ENCODE measurements around the gene MYH2. TPM values are rescaled to one million over a fixed set of nuclear protein-coding genes. Genes with fewer than 3 reads are reported as not detected.

The MYH2 gene
- total RNA-seq, 1 experiment from 2014 or later = not detected

DNA sequence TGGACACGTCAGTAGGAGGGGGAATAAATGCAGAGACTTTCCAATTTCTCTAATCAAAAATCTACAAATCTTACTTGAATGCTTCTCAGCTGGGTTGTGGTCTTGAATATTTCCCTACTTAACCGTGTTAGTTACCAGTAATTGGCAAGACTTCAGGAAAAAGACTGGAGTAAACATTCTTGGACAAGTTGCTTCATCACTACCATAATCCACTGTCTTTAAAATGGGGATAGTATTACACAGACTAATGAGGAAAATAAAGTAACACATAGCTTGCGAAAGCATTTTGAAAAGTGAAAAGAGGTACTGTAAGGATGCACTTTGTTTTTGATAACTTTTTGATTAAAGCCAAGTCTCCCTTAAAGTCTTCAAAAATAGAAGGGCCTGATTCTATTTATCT lies 49.5 kb downstream of the MYH2 start:
- TF ChIP-seq, protein P1, sequence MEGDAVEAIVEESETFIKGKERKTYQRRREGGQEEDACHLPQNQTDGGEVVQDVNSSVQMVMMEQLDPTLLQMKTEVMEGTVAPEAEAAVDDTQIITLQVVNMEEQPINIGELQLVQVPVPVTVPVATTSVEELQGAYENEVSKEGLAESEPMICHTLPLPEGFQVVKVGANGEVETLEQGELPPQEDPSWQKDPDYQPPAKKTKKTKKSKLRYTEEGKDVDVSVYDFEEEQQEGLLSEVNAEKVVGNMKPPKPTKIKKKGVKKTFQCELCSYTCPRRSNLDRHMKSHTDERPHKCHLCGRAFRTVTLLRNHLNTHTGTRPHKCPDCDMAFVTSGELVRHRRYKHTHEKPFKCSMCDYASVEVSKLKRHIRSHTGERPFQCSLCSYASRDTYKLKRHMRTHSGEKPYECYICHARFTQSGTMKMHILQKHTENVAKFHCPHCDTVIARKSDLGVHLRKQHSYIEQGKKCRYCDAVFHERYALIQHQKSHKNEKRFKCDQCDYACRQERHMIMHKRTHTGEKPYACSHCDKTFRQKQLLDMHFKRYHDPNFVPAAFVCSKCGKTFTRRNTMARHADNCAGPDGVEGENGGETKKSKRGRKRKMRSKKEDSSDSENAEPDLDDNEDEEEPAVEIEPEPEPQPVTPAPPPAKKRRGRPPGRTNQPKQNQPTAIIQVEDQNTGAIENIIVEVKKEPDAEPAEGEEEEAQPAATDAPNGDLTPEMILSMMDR (IDR thresholded peaks at IDR 0.05; ENCODE audit: unreplicated experiment) = no peak
- Mint-ChIP-seq H3K36me3 (ENCODE audit: insufficient read depth, unreplicated experiment) (peaks cover 5% of the 10 kb centered on the region), H3K4me3 (ENCODE audit: low read depth, unreplicated experiment) (no peak overlapping the region), H3K9me3 (ENCODE audit: low read depth, unreplicated experiment) (peaks cover 15% of the 10 kb centered on the region), H3K27ac (ENCODE audit: unreplicated experiment) (no peak overlapping the region), H3K27me3 (ENCODE audit: unreplicated experiment) (no peaks in the 10 kb centered on the region), H3K4me1 (ENCODE audit: low read depth, unreplicated experiment) (no peaks in the 10 kb centered on the region)
- CTCF ChIA-PET = no interaction called here
- intact Hi-C loops (cut with micrococcal nuclease; ENCODE audit: unreplicated experiment) = no loop called here
- no peak for DNase-seq
- no TSS peak for BruUV-seq (replicated peaks)

- Mint-ChIP-seq H3K27me3 (ENCODE audit: unreplicated experiment) (no peaks in the 10 kb centered on the region), H3K27ac (ENCODE audit: unreplicated experiment) (no peak overlapping the region), H3K9me3 (ENCODE audit: low read depth, unreplicated experiment) (peaks cover 22% of the 10 kb centered on the region), H3K36me3 (ENCODE audit: insufficient read depth, unreplicated experiment) (peaks cover 3% of the 10 kb centered on the region), H3K4me3 (ENCODE audit: low read depth, unreplicated experiment) (no peak overlapping the region), H3K4me1 (ENCODE audit: low read depth, unreplicated experiment) (no peaks in the 10 kb centered on the region)
- DNase-seq = no peak
- no TSS peak for BruUV-seq (replicated peaks)
- TF ChIP-seq, protein P1 (IDR thresholded peaks at IDR 0.05; ENCODE audit: unreplicated experiment) = no peak
- intact Hi-C loops (cut with micrococcal nuclease; ENCODE audit: unreplicated experiment) = no loop called here
- CTCF ChIA-PET = no interaction called here
These were observed 57.5 kb downstream of the MYH2 start for GRCh38 chr17:10492004-10492403.

DNA sequence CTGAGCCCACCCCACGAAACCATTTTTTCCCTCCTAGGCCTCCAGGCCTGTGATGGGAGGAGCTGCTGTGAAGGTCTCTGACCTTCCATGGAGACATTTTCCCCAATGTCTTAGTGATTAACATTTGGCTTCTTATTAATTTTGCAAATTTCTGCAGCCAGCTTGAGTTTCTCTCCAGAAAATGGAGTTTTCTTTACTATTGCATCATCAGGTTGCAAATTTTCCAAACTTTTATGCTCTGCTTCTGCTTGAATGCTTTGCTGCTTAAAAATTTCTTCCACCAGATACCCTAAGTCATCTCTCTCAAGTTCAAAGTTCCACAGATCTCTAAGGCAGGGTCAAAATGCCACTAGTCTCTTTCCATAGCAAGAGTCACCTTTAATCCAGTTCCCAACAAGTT lies 67.2 kb downstream of the MYH2 start:
- intact Hi-C loops (cut with micrococcal nuclease; ENCODE audit: unreplicated experiment) = no loop called here
- no peak overlapping the region for H3K27ac Mint-ChIP-seq (ENCODE audit: unreplicated experiment)
- CTCF ChIA-PET = no interaction called here
- H3K36me3 Mint-ChIP-seq (ENCODE audit: insufficient read depth, unreplicated experiment) = no peaks in the 10 kb centered on the region
- BruUV-seq (replicated peaks) = no TSS peak
- DNase-seq = no peak
- H3K4me3 Mint-ChIP-seq (ENCODE audit: low read depth, unreplicated experiment) = no peak overlapping the region
- H3K27me3 Mint-ChIP-seq (ENCODE audit: unreplicated experiment) = no peaks in the 10 kb centered on the region
- no peaks in the 10 kb centered on the region for H3K4me1 Mint-ChIP-seq (ENCODE audit: low read depth, unreplicated experiment)
- H3K9me3 Mint-ChIP-seq (ENCODE audit: low read depth, unreplicated experiment) = peaks cover 6% of the 10 kb centered on the region
- TF ChIP-seq, protein P1 (IDR thresholded peaks at IDR 0.05; ENCODE audit: unreplicated experiment) = no peak

GRCh38 chr17:10477701-10478100 lies 71.8 kb downstream of the MYH2 start:
- intact Hi-C loops (cut with micrococcal nuclease; ENCODE audit: unreplicated experiment) = no loop called here
- Mint-ChIP-seq H3K27ac (ENCODE audit: unreplicated experiment) (no peak overlapping the region), H3K4me1 (ENCODE audit: low read depth, unreplicated experiment) (no peaks in the 10 kb centered on the region), H3K27me3 (ENCODE audit: unreplicated experiment) (no peaks in the 10 kb centered on the region), H3K4me3 (ENCODE audit: low read depth, unreplicated experiment) (no peak overlapping the region), H3K36me3 (ENCODE audit: insufficient read depth, unreplicated experiment) (no peaks in the 10 kb centered on the region), H3K9me3 (ENCODE audit: low read depth, unreplicated experiment) (no peaks in the 10 kb centered on the region)
- TF ChIP-seq, protein P1 (IDR thresholded peaks at IDR 0.05; ENCODE audit: unreplicated experiment) = no peak
- BruUV-seq (replicated peaks) = no TSS peak
- DNase-seq = no peak
- CTCF ChIA-PET = no interaction called here

DNA sequence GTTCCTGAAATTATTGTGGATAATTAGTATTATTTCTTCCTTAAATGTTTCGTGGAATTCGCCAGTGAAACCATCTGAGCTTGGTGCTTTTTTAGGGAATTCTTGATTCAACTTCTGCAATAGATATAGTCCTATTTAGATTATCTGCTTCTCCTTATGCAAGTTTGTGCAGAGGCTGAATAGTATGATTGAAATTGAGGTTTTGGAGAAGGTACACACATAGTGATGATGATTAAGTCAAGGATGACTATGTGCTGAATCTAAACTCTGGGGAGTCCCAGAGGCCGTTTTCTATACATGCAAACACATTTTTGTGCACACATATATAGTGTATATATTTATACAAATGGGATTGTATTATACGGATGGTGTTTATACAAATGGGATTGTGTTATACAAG lies 74.9 kb downstream of the MYH2 start:
- no peaks in the 10 kb centered on the region for H3K27me3 Mint-ChIP-seq (ENCODE audit: unreplicated experiment)
- CTCF ChIA-PET = no interaction called here
- no peak for DNase-seq
- TF ChIP-seq, protein P1 (IDR thresholded peaks at IDR 0.05; ENCODE audit: unreplicated experiment) = no peak
- BruUV-seq (replicated peaks) = no TSS peak
- no peaks in the 10 kb centered on the region for H3K4me1 Mint-ChIP-seq (ENCODE audit: low read depth, unreplicated experiment)
- H3K36me3 Mint-ChIP-seq (ENCODE audit: insufficient read depth, unreplicated experiment) = no peaks in the 10 kb centered on the region
- H3K9me3 Mint-ChIP-seq (ENCODE audit: low read depth, unreplicated experiment) = no peaks in the 10 kb centered on the region
- H3K4me3 Mint-ChIP-seq (ENCODE audit: low read depth, unreplicated experiment) = no peak overlapping the region
- H3K27ac Mint-ChIP-seq (ENCODE audit: unreplicated experiment) = no peak overlapping the region
- intact Hi-C loops (cut with micrococcal nuclease; ENCODE audit: unreplicated experiment) = no loop called here
